HCT116 (cell line): ENCODE data around the gene PRRG4. TPM values are rescaled to one million over a fixed set of nuclear protein-coding genes. Genes with fewer than 3 reads are reported as not detected.

Experiments used
- ATAC-seq: fragments of 200-7000 bp; cut with Tn5 transposase; 2 replicates; pipeline ENCODE4 v1.9.1; 2020; ENCODE audit warnings: mild to moderate bottlenecking, moderate library complexity
- BruUV-seq: library from RNA; stranded (reverse); fragments of 400-500 nt; replicated peaks from 2 replicates; lab custom pipeline; 2021; lab: Mats Ljungman, UMichigan
- CTCF ChIA-PET: fragments of 300-600 bp; sonication (Branson Sonifier 250); formaldehyde crosslinking; loops from one replicate; lab custom pipeline; 2021; ENCODE audit warnings: antibody characterized with exemption; lab: Charles Lee
- POLR2A ChIA-PET: fragments of 300-600, 350-600 bp; sonication (Branson Sonifier 250); formaldehyde crosslinking; loops from one replicate; lab custom pipeline; 2021; ENCODE audit warnings: antibody characterized with exemption; lab: Charles Lee
- RAD21 ChIA-PET, 2 experiments: fragments of 300-600 bp; sonication (Branson Sonifier 250); formaldehyde crosslinking; loops; one replicate each; lab custom pipeline; 2023; ENCODE audit warnings: low total read pairs in 2 of 2; ENCODE audit not compliant: uncharacterized antibody in 2 of 2, unreplicated experiment in 2 of 2, low non-redundant PET in 1 of 2; lab: Charles Lee
- DNase-seq: peaks from one replicate; pipeline ENCODE4 v3.0.0-alpha.2; 2010; ENCODE audit warnings: low read depth, low spot score
- H2AFZ ChIP-seq: fragments of 200-600 bp; shearing (Covaris generic), sonication (generic); 2 replicates; pipeline ENCODE4 v1.6.1; 2017; ENCODE audit warnings: low read depth, mixed run types, mixed read lengths, antibody characterized with exemption, low read length; ENCODE audit not compliant: poor library complexity, severe bottlenecking
- H3K27ac ChIP-seq: 2 replicates; pipeline ENCODE4 v1.5.1; 2012; ENCODE audit warnings: low read depth, low read length
- H3K27me3 ChIP-seq: fragments of 200-600 bp; sonication (generic); 2 replicates; pipeline ENCODE4 v1.6.1; 2016; ENCODE audit warnings: mixed run types, low read length, mixed read lengths; ENCODE audit not compliant: insufficient read depth
- H3K36me3 ChIP-seq, 2 experiments: fragments of 200-500 bp in 1 of 2; fragments of 200-600 bp in 1 of 2; sonication (Bioruptor generic) in 1 of 2; sonication (generic) in 1 of 2; 2 replicates each; pipeline versions ENCODE4 v1.5.1 to v1.6.1; 2014 to 2016; ENCODE audit warnings: low read length in 2 of 2, inconsistent platforms in 1 of 2, mixed read lengths in 1 of 2, mixed run types in 1 of 2; ENCODE audit not compliant: insufficient read depth in 2 of 2, control insufficient read depth in 1 of 2
- H3K4me1 ChIP-seq, 2 experiments: fragments of 200-600 bp in 1 of 2; sonication (generic) in 1 of 2; 2 replicates each; pipeline versions ENCODE4 v1.5.1 to v1.6.1; 2012 to 2017; ENCODE audit warnings: low read length in 2 of 2, inconsistent platforms in 1 of 2, mild to moderate bottlenecking in 1 of 2, mixed read lengths in 1 of 2, mixed run types in 1 of 2, moderate library complexity in 1 of 2; ENCODE audit not compliant: insufficient read depth in 2 of 2, control insufficient read depth in 1 of 2
- H3K4me2 ChIP-seq: fragments of 200-600 bp; sonication (generic); 2 replicates; pipeline ENCODE4 v1.6.1; 2017; ENCODE audit warnings: mixed run types, low read length, mixed read lengths
- H3K4me3 ChIP-seq, 2 experiments: fragments of 200-600 bp in 1 of 2; sonication (generic) in 1 of 2; replicated peaks in 1 of 2; 2 replicates each; pipeline ENCODE4 v1.5.1; 2011 to 2016; ENCODE audit warnings: low read length in 2 of 2, control low read depth in 1 of 2, low read depth in 1 of 2, mild to moderate bottlenecking in 1 of 2, mixed read lengths in 1 of 2, mixed run types in 1 of 2
- H3K79me2 ChIP-seq: fragments of 200-600 bp; sonication (generic); 2 replicates; pipeline ENCODE4 v1.6.1; 2017; ENCODE audit warnings: mild to moderate bottlenecking, mixed run types, low read length, moderate library complexity, mixed read lengths; ENCODE audit not compliant: insufficient read depth
- H3K9ac ChIP-seq: fragments of 200-600 bp; sonication (generic); 2 replicates; pipeline ENCODE4 v1.6.1; 2016; ENCODE audit warnings: low read length, mixed read lengths
- H3K9me2 ChIP-seq: fragments of 200-600 bp; sonication (generic), shearing (Covaris generic); 2 replicates; pipeline ENCODE4 v1.6.1; 2017; ENCODE audit warnings: mixed run types, mild to moderate bottlenecking, moderate library complexity; ENCODE audit not compliant: insufficient read depth
- H3K9me3 ChIP-seq, 2 experiments: fragments of 200-500 bp in 1 of 2; fragments of 200-600 bp in 1 of 2; sonication (Bioruptor generic) in 1 of 2; sonication (generic) in 1 of 2; 2 replicates each; pipeline ENCODE4 v1.6.1; 2014 to 2017; ENCODE audit warnings: low read length in 2 of 2, mixed read lengths in 2 of 2, inconsistent platforms in 1 of 2, low read depth in 1 of 2, mild to moderate bottlenecking in 1 of 2, mixed run types in 1 of 2, moderate library complexity in 1 of 2; ENCODE audit not compliant: control insufficient read depth in 1 of 2, insufficient read depth in 1 of 2
- H4K20me1 ChIP-seq: fragments of 200-600 bp; sonication (generic), shearing (Covaris generic); 2 replicates; pipeline ENCODE4 v1.6.1; 2017; ENCODE audit warnings: mixed run types, mild to moderate bottlenecking, moderate library complexity; ENCODE audit not compliant: insufficient read depth
- ATF3 ChIP-seq: IDR thresholded peaks from 2 replicates; pipeline ENCODE4 v1.6.1; 2012
- CEBPB ChIP-seq: IDR thresholded peaks from 2 replicates; pipeline ENCODE4 v1.6.1; 2012; ENCODE audit warnings: low read depth
- CTCF ChIP-seq, 3 experiments: fragments of 200-600 bp in 1 of 3; sonication (generic) in 1 of 3; IDR thresholded peaks in 2 of 3; conservative IDR thresholded peaks in 1 of 3; 2 replicates each; pipeline ENCODE4 v1.5.1; 2012 to 2017; ENCODE audit warnings: low read depth in 2 of 3, low read length in 2 of 3, antibody characterized with exemption in 1 of 3, borderline replicate concordance in 1 of 3, control low read depth in 1 of 3, mild to moderate bottlenecking in 1 of 3, mixed read lengths in 1 of 3, mixed run types in 1 of 3, moderate library complexity in 1 of 3; ENCODE audit not compliant: insufficient read depth in 1 of 3
- EGR1 ChIP-seq: IDR thresholded peaks from 2 replicates; pipeline ENCODE4 v1.6.1; 2012; ENCODE audit warnings: low read depth
- ELF1 ChIP-seq: IDR thresholded peaks from 2 replicates; pipeline ENCODE4 v1.6.1; 2012; ENCODE audit warnings: low read depth, borderline replicate concordance
- EZH2phosphoT487 ChIP-seq: fragments of 200-600 bp; IDR thresholded peaks from 2 replicates; pipeline ENCODE4 v1.6.1; 2018; ENCODE audit warnings: antibody characterized with exemption, borderline replicate concordance
- FOSL1 ChIP-seq: IDR thresholded peaks from 2 replicates; pipeline ENCODE4 v1.6.1; 2012; ENCODE audit warnings: low read depth
- JUND ChIP-seq: IDR thresholded peaks from 2 replicates; pipeline ENCODE4 v1.6.1; 2012
- POLR2A ChIP-seq: IDR thresholded peaks from 2 replicates; pipeline ENCODE4 v1.7.0; 2011; ENCODE audit warnings: borderline replicate concordance; ENCODE audit not compliant: insufficient read depth, insufficient read length; ENCODE audit errors: extremely low read depth
- POLR2AphosphoS5 ChIP-seq: IDR thresholded peaks from 2 replicates; pipeline ENCODE4 v1.6.1; 2011; ENCODE audit warnings: mild to moderate bottlenecking, low read depth, low read length, moderate library complexity
- TCF7L2 ChIP-seq: IDR thresholded peaks from 2 replicates; pipeline ENCODE4 v1.7.0; 2011; ENCODE audit warnings: borderline replicate concordance, inconsistent platforms; ENCODE audit not compliant: insufficient read depth, insufficient read length; ENCODE audit errors: extremely low read depth
- ZFX ChIP-seq: fragments of 450-650 bp; IDR thresholded peaks from 2 replicates; pipeline ENCODE4 v1.6.1; 2017
- ZNF274 ChIP-seq: fragments of 200-500 bp; sonication (Bioruptor generic); IDR thresholded peaks from 2 replicates; pipeline ENCODE4 v1.6.1; 2014; ENCODE audit warnings: mild to moderate bottlenecking, low read depth, low read length, inconsistent platforms
- intact Hi-C: fragments of 100-400 bp; cut with micrococcal nuclease; formaldehyde crosslinking; loops from 2 replicates; pipeline ENCODE4 v1.10.0; 2022
- total RNA-seq: library from RNA; stranded (reverse); gene quantifications from one replicate; pipeline ENCODE4 v1.2.1, GENCODE V29; 2021; ENCODE audit not compliant: unreplicated experiment

Gene PRRG4
- total RNA-seq, 1 experiment from 2014 or later, result 5.4 TPM

- Histone ChIP-seq H3K79me2 (peaks cover 69% of the 10 kb centered on the region), H3K27ac (peak overlapping the region; percentile 86; the same call in 1 of the 2 replicates), H4K20me1 (peaks cover 5% of the 10 kb centered on the region), H3K4me3 (peak overlapping the region; percentile 85 to 91), H3K9ac (peak overlapping the region; percentile 98), H3K4me1 (peaks cover 0 to 19% of the 10 kb centered on the region in 2 experiments; a peak in 3 of 4 replicates), H3K4me2 (peak overlapping the region; percentile 85), H3K36me3 (peaks cover 2 to 9% of the 10 kb centered on the region in 2 experiments; a peak in 1 of 4 replicates), H3K9me2 (no peaks in the 10 kb centered on the region), H3K27me3 (no peaks in the 10 kb centered on the region), H2AFZ (no peak overlapping the region), H3K9me3 (no peaks in the 10 kb centered on the region)
- BruUV-seq, result no TSS peak
- no peak for ATAC-seq
- intact Hi-C loops, result no loop called here
- no peak for DNase-seq
- ChIA-PET RAD21 (no interaction called here), CTCF (interaction anchor here (1.1 to 1.8 kb wide), 3 partner anchors 9 to 166 kb away, joined by 3 to 7 read pairs (median 4); no protein-coding TSS in a partner anchor), POLR2A (interaction anchor here (0.8 to 1.0 kb wide), 2 partner anchors 13 to 121 kb away, joined by 3 read pairs; partner anchors contain the start of gene DEPDC7)
- TF ChIP-seq EGR1 (no peak), JUND (no peak)
Measured at GRCh38 chr11:32894921-32895320, 65.2 kb downstream of the PRRG4 start.

GRCh38 chr11:32895471-32895870, 65.7 kb downstream of the PRRG4 start:
- Histone ChIP-seq H3K9me2 (no peaks in the 10 kb centered on the region), H3K27ac (no peak overlapping the region), H3K9ac (no peak overlapping the region), H3K27me3 (no peaks in the 10 kb centered on the region), H3K4me1 (peaks cover 0 to 19% of the 10 kb centered on the region in 2 experiments; a peak in 3 of 4 replicates), H3K79me2 (peaks cover 74% of the 10 kb centered on the region), H4K20me1 (peaks cover 5% of the 10 kb centered on the region), H3K36me3 (peaks cover 2 to 9% of the 10 kb centered on the region in 2 experiments; a peak in 1 of 4 replicates), H3K4me3 (no peak overlapping the region), H2AFZ (no peak overlapping the region), H3K4me2 (no peak overlapping the region; the same call in 1 of the 2 replicates), H3K9me3 (no peaks in the 10 kb centered on the region)
- CTCF ChIA-PET, result no interaction called here
- intact Hi-C loops, result no loop called here
- POLR2A ChIA-PET, result no interaction called here
- RAD21 ChIA-PET, result no interaction called here
- TF ChIP-seq ELF1 (no peak), FOSL1 (no peak), TCF7L2 (no peak), ATF3 (no peak), CEBPB (no peak), POLR2A (no peak), POLR2AphosphoS5 (no peak), ZFX (no peak), CTCF (IDR thresholded peaks at IDR 0.05 in 2 of 3, conservative IDR thresholded peaks at IDR 0.05 in 1 of 3; ENCODE audit: borderline replicate concordance in 1 of 3, insufficient read depth in 1 of 3, low read depth in 2 of 3, low read length in 2 of 3) (no peak), ZNF274 (no peak), EZH2phosphoT487 (no peak)
- BruUV-seq, result no TSS peak
- ATAC-seq (no peak), DNase-seq (no peak)
